Endothelial cell of umbilical vein (primary cell): Measurements from ENCODE around the gene KLRD1. TPM values are rescaled to one million over a fixed set of nuclear protein-coding genes. Genes with fewer than 3 reads are reported as not detected.

Experiments used
- BruUV-seq: library from RNA; stranded (reverse); fragments of 400-500 nt; replicated peaks from 2 replicates; lab custom pipeline; 2021; lab: Mats Ljungman, UMichigan
- CTCF ChIA-PET: fragments of 300-600, 350-600 bp; sonication (Branson Sonifier 250); formaldehyde crosslinking; loops from one replicate; lab custom pipeline; 2021; ENCODE audit warnings: antibody characterized with exemption, inconsistent platforms; lab: Charles Lee
- POLR2A ChIA-PET: fragments of 300-600, 350-600 bp; sonication (Branson Sonifier 250); formaldehyde crosslinking; loops from one replicate; lab custom pipeline; 2021; ENCODE audit warnings: antibody characterized with exemption, inconsistent platforms; lab: Charles Lee
- DNase-seq: peaks from one replicate; pipeline ENCODE4 v3.0.0-alpha.2; 2011; ENCODE audit warnings: low read depth, low spot score
- FAIRE-seq: peaks from 2 replicates; lab custom pipeline; 2011; peaks lifted over from hg19 to GRCh38; lab: Jason Lieb, UNC
- H2AFZ ChIP-seq: 2 replicates; pipeline ENCODE4 v1.6.0; 2012; ENCODE audit warnings: low read depth, low read length, control low read depth, inconsistent platforms
- H3K27ac ChIP-seq: 2 replicates; pipeline ENCODE4 v1.5.1; 2011; ENCODE audit warnings: low read depth, mild to moderate bottlenecking, control low read depth, low read length, moderate library complexity; ENCODE audit not compliant: insufficient read depth
- H3K27me3 ChIP-seq, 2 experiments: 2 replicates each; pipeline versions ENCODE4 v1.6.0 to v1.6.1; 2011; ENCODE audit warnings: low read length in 2 of 2, mixed read lengths in 1 of 2; ENCODE audit not compliant: control insufficient read depth in 2 of 2, insufficient read depth in 2 of 2
- H3K36me3 ChIP-seq, 2 experiments: 2 replicates in 1 of 2; 3 replicates in 1 of 2; pipeline ENCODE4 v1.5.1; 2011; ENCODE audit warnings: low read length in 2 of 2, mild to moderate bottlenecking in 1 of 2, moderate library complexity in 1 of 2; ENCODE audit not compliant: control insufficient read depth in 2 of 2, insufficient read depth in 2 of 2; ENCODE audit errors: extremely low read depth in 1 of 2
- H3K4me1 ChIP-seq: 3 replicates; pipeline ENCODE4 v1.5.1; 2011; ENCODE audit warnings: mild to moderate bottlenecking, low read length; ENCODE audit not compliant: control insufficient read depth, insufficient read depth; ENCODE audit errors: extremely low read depth
- H3K4me2 ChIP-seq: 2 replicates; pipeline ENCODE4 v1.6.1; 2011; ENCODE audit warnings: low read length, control low read depth, mixed read lengths; ENCODE audit not compliant: insufficient read depth
- H3K4me3 ChIP-seq, 3 experiments: fragments of 200-600 bp in 1 of 3; sonication (generic), shearing (Covaris generic) in 1 of 3; replicated peaks in 1 of 3; 2 replicates each; pipeline ENCODE4 v1.5.1; 2011 to 2016; ENCODE audit warnings: control low read depth in 3 of 3, low read length in 3 of 3, mild to moderate bottlenecking in 2 of 3, inconsistent platforms in 1 of 3, low read depth in 1 of 3, moderate library complexity in 1 of 3; ENCODE audit not compliant: insufficient read depth in 1 of 3
- H3K79me2 ChIP-seq: 2 replicates; pipeline ENCODE4 v1.6.0; 2012; ENCODE audit warnings: low read length, inconsistent platforms; ENCODE audit not compliant: control insufficient read depth, insufficient read depth
- H3K9ac ChIP-seq: replicated peaks from 2 replicates; pipeline ENCODE3; 2011; ENCODE audit warnings: low read length, control low read depth; ENCODE audit not compliant: insufficient read depth; ENCODE audit errors: extremely low read depth
- H3K9me1 ChIP-seq: replicated peaks from 3 replicates; pipeline ENCODE4 v1.6.0; 2011; ENCODE audit warnings: mild to moderate bottlenecking, low read length; ENCODE audit not compliant: control insufficient read depth, insufficient read depth; ENCODE audit errors: extremely low read depth
- H3K9me3 ChIP-seq: replicated peaks from 2 replicates; pipeline ENCODE4 v1.5.1; 2012; ENCODE audit warnings: low read length, inconsistent platforms; ENCODE audit not compliant: control insufficient read depth, insufficient read depth
- H4K20me1 ChIP-seq: replicated peaks from 2 replicates; pipeline ENCODE3; 2011; ENCODE audit warnings: mild to moderate bottlenecking, low read length; ENCODE audit not compliant: control insufficient read depth, insufficient read depth; ENCODE audit errors: extremely low read depth
- CTCF ChIP-seq, 2 donors: IDR thresholded peaks; 1 replicate in 1 of 2; 2 replicates in 1 of 2; pipeline ENCODE4 v1.5.1; 2011; ENCODE audit warnings: low read length in 2 of 2, mild to moderate bottlenecking in 2 of 2, moderate library complexity in 2 of 2, control low read depth in 1 of 2, inconsistent platforms in 1 of 2, low read depth in 1 of 2; ENCODE audit not compliant: insufficient read depth in 1 of 2; ENCODE audit errors: extremely low read depth in 1 of 2
- EZH2 ChIP-seq: IDR thresholded peaks from 2 replicates; pipeline ENCODE4 v1.6.1; 2012; ENCODE audit warnings: borderline replicate concordance, low read depth, mild to moderate bottlenecking, moderate library complexity, low read length, inconsistent platforms; ENCODE audit not compliant: severe bottlenecking
- FOS ChIP-seq: IDR thresholded peaks from 2 replicates; pipeline ENCODE4 v1.6.1; 2011; ENCODE audit warnings: mild to moderate bottlenecking, low read length, moderate library complexity, borderline replicate concordance; ENCODE audit not compliant: insufficient read depth
- GATA2 ChIP-seq: IDR thresholded peaks from 2 replicates; pipeline ENCODE4 v1.7.0; 2011; ENCODE audit warnings: low read depth, mild to moderate bottlenecking, moderate library complexity, mixed read lengths, low read length; ENCODE audit not compliant: insufficient read length, insufficient read depth
- JUN ChIP-seq: IDR thresholded peaks from 2 replicates; pipeline ENCODE4 v1.6.1; 2011; ENCODE audit warnings: borderline replicate concordance, low read depth; ENCODE audit not compliant: insufficient read length, insufficient read depth
- MAX ChIP-seq: IDR thresholded peaks from 2 replicates; pipeline ENCODE4 v1.6.1; 2011; ENCODE audit not compliant: insufficient read depth, insufficient read length
- MYC ChIP-seq: IDR thresholded peaks from one replicate; pipeline ENCODE4 v1.6.1; 2011; ENCODE audit warnings: mild to moderate bottlenecking, low read depth, low read length
- POLR2AphosphoS5 ChIP-seq: IDR thresholded peaks from 2 replicates; pipeline ENCODE4 v1.6.1; 2012; ENCODE audit warnings: low read depth, mild to moderate bottlenecking, control low read depth, low read length, moderate library complexity; ENCODE audit not compliant: insufficient read depth
- dilution Hi-C: fragments of 300-500 bp; cut with MboI; formaldehyde crosslinking; loops from one replicate; pipeline ENCODE4 v1.15.0; 2019; ENCODE audit warnings: low sequenced_read_pairs; ENCODE audit not compliant: extremely low pct_ligation_motif_present
- intact Hi-C: fragments of 100-400 bp; cut with micrococcal nuclease; formaldehyde crosslinking; loops from one replicate; pipeline ENCODE4 v1.10.0; 2022
- polyA plus RNA-seq, 4 experiments: library from polyadenylated mRNA; depleted of rRNA in 3 of 4; stranded (reverse) in 3 of 4; unstranded in 1 of 4; fragments of >200 nt; gene quantifications; 2 replicates each; pipeline versions ENCODE4 v1.2.1 to v1.2.3, GENCODE V29; 2011 to 2012; ENCODE audit warnings: missing spikeins in 1 of 4
- total RNA-seq: library from RNA; stranded (reverse); gene quantifications from 2 replicates; pipeline ENCODE4 v1.2.3, GENCODE V29; 2021

KLRD1 gene
- total and polyA plus RNA-seq, 2 donors (not counting 3 experiments of a cell fraction or from before 2014, with no cell fraction given) = 0.13 to 0.15 TPM

GRCh38 chr12:10361622-10362021 lies 54.0 kb downstream of the KLRD1 start:
- Histone ChIP-seq H3K4me3 (no peak overlapping the region), H3K27me3 (no peaks in the 10 kb centered on the region), H3K9me3 (no peaks in the 10 kb centered on the region), H2AFZ (no peak overlapping the region), H3K36me3 (no peaks in the 10 kb centered on the region), H3K9ac (no peak overlapping the region), H3K79me2 (no peaks in the 10 kb centered on the region), H3K27ac (no peak overlapping the region), H3K9me1 (no peaks in the 10 kb centered on the region), H3K4me2 (no peak overlapping the region), H4K20me1 (no peaks in the 10 kb centered on the region), H3K4me1 (peaks cover 26% of the 10 kb centered on the region)
- no TSS peak for BruUV-seq
- FAIRE-seq (no peak), DNase-seq (no peak)
- POLR2A ChIA-PET = no interaction called here
- CTCF ChIA-PET = interaction anchor here (1.2 kb wide), 1 partner anchor 30 kb away, joined by 3 read pairs; no protein-coding TSS in a partner anchor
- dilution Hi-C loops = no loop called here
- TF ChIP-seq JUN = no peak
- TF ChIP-seq MAX = no peak
- TF ChIP-seq EZH2 = no peak
- no peak for TF ChIP-seq MYC
- TF ChIP-seq GATA2 = no peak
- TF ChIP-seq POLR2AphosphoS5 = no peak
- no peak for TF ChIP-seq FOS
- no peak for TF ChIP-seq CTCF (IDR thresholded peaks at IDR 0.05; ENCODE audit: extremely low read depth in 1 of 2, insufficient read depth in 1 of 2, low read depth in 1 of 2, low read length in 2 of 2)
- intact Hi-C loops = loop anchor here (10.0 kb wide), 1 partner anchor 347 kb away; the partner anchor contains the start of gene CLEC12B
